Astrocyte (in vitro differentiated cells and primary cell): ENCODE measurements around the gene KRTAP5-11. TPM values are rescaled to one million over a fixed set of nuclear protein-coding genes. Genes with fewer than 3 reads are reported as not detected.

Source experiments
- DNase-seq: peaks from one replicate; pipeline ENCODE4 v3.0.0-alpha.2; 2010; ENCODE audit warnings: low read depth
- FAIRE-seq: peaks from 2 replicates; lab custom pipeline; 2011; peaks lifted over from hg19 to GRCh38; lab: Jason Lieb, UNC
- H2AFZ ChIP-seq: 2 replicates; pipeline ENCODE4 v1.6.0; 2012; ENCODE audit warnings: low read depth, low read length, inconsistent platforms
- H3K27ac ChIP-seq: 2 replicates; pipeline ENCODE4 v1.5.1; 2011; ENCODE audit warnings: low read depth, low read length, inconsistent platforms
- H3K27me3 ChIP-seq: 2 replicates; pipeline ENCODE4 v1.6.0; 2011; ENCODE audit warnings: low read length, inconsistent platforms; ENCODE audit not compliant: insufficient read depth
- H3K36me3 ChIP-seq: 2 replicates; pipeline ENCODE4 v1.5.1; 2011; ENCODE audit warnings: low read length, inconsistent platforms; ENCODE audit not compliant: insufficient read depth
- H3K4me1 ChIP-seq: 2 replicates; pipeline ENCODE4 v1.5.1; 2011; ENCODE audit warnings: low read length, inconsistent platforms; ENCODE audit not compliant: insufficient read depth
- H3K4me2 ChIP-seq: 2 replicates; pipeline ENCODE4 v1.6.0; 2012; ENCODE audit warnings: low read length, inconsistent platforms
- H3K4me3 ChIP-seq: 2 replicates; pipeline ENCODE4 v1.5.1; 2011; ENCODE audit warnings: low read depth, mild to moderate bottlenecking, low read length, inconsistent platforms; ENCODE audit not compliant: insufficient read depth
- H3K79me2 ChIP-seq: 2 replicates; pipeline ENCODE4 v1.6.0; 2012; ENCODE audit warnings: mild to moderate bottlenecking, low read length, inconsistent platforms; ENCODE audit not compliant: insufficient read depth
- H3K9ac ChIP-seq: 2 replicates; pipeline ENCODE4 v1.6.0; 2012; ENCODE audit warnings: mild to moderate bottlenecking, low read length, inconsistent platforms
- H3K9me3 ChIP-seq: 2 replicates; pipeline ENCODE4 v1.5.1; 2012; ENCODE audit warnings: low read depth, mild to moderate bottlenecking, low read length, inconsistent platforms; ENCODE audit not compliant: insufficient read depth
- H4K20me1 ChIP-seq: 2 replicates; pipeline ENCODE4 v1.6.0; 2012; ENCODE audit warnings: low read length, inconsistent platforms; ENCODE audit not compliant: insufficient read depth
- H3K27ac Mint-ChIP-seq: one replicate; pipeline ENCODE4 v1.8.0; 2021; ENCODE audit warnings: mild to moderate bottlenecking, mixed read lengths; ENCODE audit not compliant: unreplicated experiment
- H3K27me3 Mint-ChIP-seq: one replicate; pipeline ENCODE4 v1.8.0; 2021; ENCODE audit warnings: low read depth, mixed read lengths; ENCODE audit not compliant: unreplicated experiment
- H3K36me3 Mint-ChIP-seq: one replicate; pipeline ENCODE4 v1.8.0; 2021; ENCODE audit warnings: low read depth, mixed read lengths; ENCODE audit not compliant: unreplicated experiment
- H3K4me1 Mint-ChIP-seq: one replicate; pipeline ENCODE4 v1.8.0; 2021; ENCODE audit warnings: low read depth, mixed read lengths; ENCODE audit not compliant: unreplicated experiment
- H3K4me3 Mint-ChIP-seq: one replicate; pipeline ENCODE4 v1.8.0; 2021; ENCODE audit warnings: mild to moderate bottlenecking, moderate library complexity, mixed read lengths; ENCODE audit not compliant: unreplicated experiment
- H3K9me3 Mint-ChIP-seq: one replicate; pipeline ENCODE4 v1.8.0; 2021; ENCODE audit warnings: mild to moderate bottlenecking, mixed read lengths; ENCODE audit not compliant: unreplicated experiment
- CTCF ChIP-seq: IDR thresholded peaks from 2 replicates; pipeline ENCODE4 v1.5.1; 2011; ENCODE audit warnings: low read depth, mild to moderate bottlenecking, inconsistent platforms, low read length, moderate library complexity; ENCODE audit not compliant: insufficient read depth
- EZH2 ChIP-seq: IDR thresholded peaks from 2 replicates; pipeline ENCODE4 v1.6.1; 2012; ENCODE audit warnings: mild to moderate bottlenecking, low read length, inconsistent platforms; ENCODE audit not compliant: insufficient read depth
- total RNA-seq: library from RNA; stranded (reverse); gene quantifications from 2 replicates; pipeline ENCODE4 v1.2.1, GENCODE V29; 2021

The KRTAP5-11 gene
- total RNA-seq, 1 donor from 2014 or later, result not detected

GRCh38 chr11:71566081-71566620 is 16.5 kb downstream of the KRTAP5-11 start:
- no peak overlapping the region for H3K4me3 Mint-ChIP-seq
- Histone ChIP-seq H3K4me3 (no peak overlapping the region), H3K79me2 (no peaks in the 10 kb centered on the region), H3K27me3 (peaks cover 2% of the 10 kb centered on the region), H3K9ac (no peak overlapping the region), H2AFZ (no peak overlapping the region), H3K4me2 (no peak overlapping the region), H3K27ac (no peak overlapping the region), H3K9me3 (no peaks in the 10 kb centered on the region), H3K4me1 (no peaks in the 10 kb centered on the region), H4K20me1 (no peaks in the 10 kb centered on the region), H3K36me3 (no peaks in the 10 kb centered on the region)
- FAIRE-seq (no peak), DNase-seq (no peak)
- no peaks in the 10 kb centered on the region for H3K36me3 Mint-ChIP-seq
- peaks cover 60% of the 10 kb centered on the region for H3K27me3 Mint-ChIP-seq
- TF ChIP-seq CTCF (no peak), EZH2 (no peak)
- no peaks in the 10 kb centered on the region for H3K4me1 Mint-ChIP-seq
- H3K9me3 Mint-ChIP-seq, result peaks cover 4% of the 10 kb centered on the region
- no peak overlapping the region for H3K27ac Mint-ChIP-seq

GRCh38 chr11:71565263-71565662 is 17.4 kb downstream of the KRTAP5-11 start, which contains the start of gene KRTAP5-10:
KRTAP5-10 (plus strand) TSS chr11:71565563; CDS start chr11:71565588, 25 bp downstream.
- DNase-seq (no peak), FAIRE-seq (no peak)
- no peaks in the 10 kb centered on the region for H3K4me1 ChIP-seq
- Mint-ChIP-seq H3K27me3 (peaks cover 58% of the 10 kb centered on the region), H3K4me3 (no peak within 1 kb of the TSS), H3K36me3 (no peaks in the 10 kb centered on the region), H3K4me1 (no peaks in the 10 kb centered on the region), H3K27ac (no peak within 1 kb of the TSS), H3K9me3 (peaks cover 2% of the 10 kb centered on the region)
- H2AFZ ChIP-seq, result no peak within 1 kb of the TSS
- no peak for TF ChIP-seq EZH2
- TF ChIP-seq CTCF, result no peak
- no peaks in the 10 kb centered on the region for H4K20me1 ChIP-seq
- H3K4me2 ChIP-seq, result no peak within 1 kb of the TSS
- no peaks in the 10 kb centered on the region for H3K79me2 ChIP-seq
- peaks cover 2% of the 10 kb centered on the region for H3K27me3 ChIP-seq
- no peak within 1 kb of the TSS for H3K4me3 ChIP-seq
- H3K9me3 ChIP-seq, result no peaks in the 10 kb centered on the region
- no peak within 1 kb of the TSS for H3K27ac ChIP-seq
- H3K36me3 ChIP-seq, result no peaks in the 10 kb centered on the region
- H3K9ac ChIP-seq, result no peak within 1 kb of the TSS

GRCh38 chr11:71564430-71564829 is 18.2 kb downstream of the KRTAP5-11 start:
- TF ChIP-seq EZH2, result no peak
- no peak for TF ChIP-seq CTCF
- Histone ChIP-seq H3K9me3 (no peaks in the 10 kb centered on the region), H3K36me3 (no peaks in the 10 kb centered on the region), H3K4me2 (no peak overlapping the region), H3K9ac (no peak overlapping the region), H3K4me1 (no peaks in the 10 kb centered on the region), H4K20me1 (no peaks in the 10 kb centered on the region), H2AFZ (no peak overlapping the region), H3K27ac (no peak overlapping the region), H3K79me2 (no peaks in the 10 kb centered on the region), H3K27me3 (peaks cover 2% of the 10 kb centered on the region), H3K4me3 (no peak overlapping the region)
- H3K4me3 Mint-ChIP-seq, result no peak overlapping the region
- H3K9me3 Mint-ChIP-seq, result peaks cover 2% of the 10 kb centered on the region
- no peaks in the 10 kb centered on the region for H3K36me3 Mint-ChIP-seq
- no peaks in the 10 kb centered on the region for H3K4me1 Mint-ChIP-seq
- H3K27ac Mint-ChIP-seq, result no peak overlapping the region
- peaks cover 55% of the 10 kb centered on the region for H3K27me3 Mint-ChIP-seq
- DNase-seq (no peak), FAIRE-seq (no peak)
